Caco-2 (cell line): Measurements from ENCODE around the gene PRR18. TPM values are rescaled to one million over a fixed set of nuclear protein-coding genes. Genes with fewer than 3 reads are reported as not detected.
A peak's percentile ranks its signal among the peaks of the same experiment; 100 is the strongest.

Source experiments
- Bru-seq: library from RNA; stranded (reverse); fragments of 400-500 nt; gene quantifications from one replicate; lab custom pipeline; 2021; lab: Mats Ljungman, UMichigan
- BruChase-seq, 2 experiments: library from RNA; stranded (reverse); fragments of 400-500 nt; gene quantifications; one replicate each; lab custom pipeline; 2021; lab: Mats Ljungman, UMichigan
- BruUV-seq: library from RNA; stranded (reverse); fragments of 400-500 nt; replicated peaks from 2 replicates; lab custom pipeline; 2021; lab: Mats Ljungman, UMichigan
- CTCF ChIA-PET: fragments of 300-600 bp; sonication (Branson Sonifier 250); formaldehyde crosslinking; loops from one replicate; lab custom pipeline; 2022; ENCODE audit warnings: antibody characterized with exemption; lab: Charles Lee
- POLR2A ChIA-PET: fragments of 300-600 bp; sonication (Branson Sonifier 250); formaldehyde crosslinking; loops from one replicate; lab custom pipeline; 2022; ENCODE audit warnings: antibody characterized with exemption; lab: Charles Lee
- DNase-seq, 2 experiments: peaks; one replicate each; pipeline versions ENCODE4 v3.0.0 to v3.0.0-alpha.2; 2020 to 2022
- H3K27me3 ChIP-seq: replicated peaks from 2 replicates; pipeline ENCODE4 v1.6.0; 2011; ENCODE audit warnings: low read length; ENCODE audit not compliant: control insufficient read depth, insufficient read depth
- H3K36me3 ChIP-seq: 2 replicates; pipeline ENCODE4 v1.5.1; 2011; ENCODE audit warnings: low read length; ENCODE audit not compliant: control insufficient read depth, insufficient read depth
- H3K4me1 ChIP-seq: fragments of 250-450 bp; sonication (Bioruptor Pico); 2 replicates; pipeline ENCODE4 v1.5.1; 2020; ENCODE audit warnings: mild to moderate bottlenecking
- H3K4me3 ChIP-seq: 2 replicates; pipeline ENCODE4 v1.5.1; 2011; ENCODE audit warnings: low read depth, mild to moderate bottlenecking, control low read depth, low read length
- H3K9me3 ChIP-seq: fragments of 250-450 bp; sonication (Bioruptor Pico); 2 replicates; pipeline ENCODE4 v1.5.1; 2020; ENCODE audit warnings: mild to moderate bottlenecking, moderate library complexity
- H3K27ac Mint-ChIP-seq: one replicate; pipeline ENCODE4 v1.8.0; 2022; ENCODE audit warnings: mixed read lengths; ENCODE audit not compliant: unreplicated experiment
- H3K27me3 Mint-ChIP-seq: one replicate; pipeline ENCODE4 v1.8.0; 2022; ENCODE audit warnings: mixed read lengths; ENCODE audit not compliant: insufficient read depth, unreplicated experiment
- H3K36me3 Mint-ChIP-seq: one replicate; pipeline ENCODE4 v1.8.0; 2022; ENCODE audit warnings: mild to moderate bottlenecking, mixed read lengths; ENCODE audit not compliant: insufficient read depth, unreplicated experiment
- H3K4me1 Mint-ChIP-seq: one replicate; pipeline ENCODE4 v1.8.0; 2022; ENCODE audit warnings: low read depth, mixed read lengths; ENCODE audit not compliant: unreplicated experiment
- H3K4me3 Mint-ChIP-seq: one replicate; pipeline ENCODE4 v1.8.0; 2022; ENCODE audit warnings: mild to moderate bottlenecking, moderate library complexity, mixed read lengths; ENCODE audit not compliant: unreplicated experiment
- H3K9me3 Mint-ChIP-seq: one replicate; pipeline ENCODE4 v1.8.0; 2022; ENCODE audit warnings: mixed read lengths; ENCODE audit not compliant: unreplicated experiment
- intact Hi-C: fragments of 100-400 bp; cut with micrococcal nuclease; formaldehyde crosslinking; loops from one replicate; pipeline ENCODE4 v1.10.0; 2022; ENCODE audit not compliant: unreplicated experiment
- long read RNA-seq: library from polyadenylated mRNA; stranded (forward); transcript quantifications from one replicate; pipeline ENCODE4 v2.0.0, GENCODE V29; 2022
- total RNA-seq: library from RNA; stranded (reverse); gene quantifications from 2 replicates; pipeline ENCODE4 v1.2.3, GENCODE V29; 2022
- TF ChIP-seq, protein P1 (sequence below), 2 experiments: fragments of 200-600 bp in 1 of 2; IDR thresholded peaks; 1 replicate in 1 of 2; 2 replicates in 1 of 2; pipeline versions ENCODE4 v1.5.1 to v1.8.0; 2011 to 2022; ENCODE audit warnings: antibody characterized with exemption in 1 of 2, control low read depth in 1 of 2, inconsistent platforms in 1 of 2, low read depth in 1 of 2, low read length in 1 of 2, mild to moderate bottlenecking in 1 of 2, moderate library complexity in 1 of 2; ENCODE audit not compliant: insufficient read depth in 1 of 2, severe bottlenecking in 1 of 2, unreplicated experiment in 1 of 2

PRR18 gene, protein sequence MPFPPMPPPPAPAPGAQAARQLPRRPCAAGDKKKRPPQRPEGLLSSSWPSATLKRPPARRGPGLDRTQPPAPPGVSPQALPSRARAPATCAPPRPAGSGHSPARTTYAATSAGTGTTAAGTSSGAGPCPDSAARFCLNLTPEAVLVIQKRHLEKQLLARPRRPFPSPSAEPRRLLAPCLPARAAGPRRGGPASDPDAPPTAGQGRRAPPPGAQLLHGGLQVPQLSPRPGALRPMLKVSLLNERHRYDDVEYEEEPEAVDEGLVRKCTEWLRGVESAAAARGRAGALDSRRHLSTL
- total RNA-seq (0.77 and 0.95 TPM in 2 replicates), Bru-seq, nascent RNA (percentile 33 among the genes with signal in this experiment), BruChase-seq, experiment 1, labeled RNA remaining after a 2-hour chase (percentile 51 among the genes with signal in this experiment), BruChase-seq, experiment 2, labeled RNA remaining after a 6-hour chase (percentile 42 among the genes with signal in this experiment)
- long read RNA-seq, partial matches to known transcripts = 0 of 2 reads
- long read RNA-seq, other reads (novel, unspliced or antisense) = 0 of 2 reads

DNA sequence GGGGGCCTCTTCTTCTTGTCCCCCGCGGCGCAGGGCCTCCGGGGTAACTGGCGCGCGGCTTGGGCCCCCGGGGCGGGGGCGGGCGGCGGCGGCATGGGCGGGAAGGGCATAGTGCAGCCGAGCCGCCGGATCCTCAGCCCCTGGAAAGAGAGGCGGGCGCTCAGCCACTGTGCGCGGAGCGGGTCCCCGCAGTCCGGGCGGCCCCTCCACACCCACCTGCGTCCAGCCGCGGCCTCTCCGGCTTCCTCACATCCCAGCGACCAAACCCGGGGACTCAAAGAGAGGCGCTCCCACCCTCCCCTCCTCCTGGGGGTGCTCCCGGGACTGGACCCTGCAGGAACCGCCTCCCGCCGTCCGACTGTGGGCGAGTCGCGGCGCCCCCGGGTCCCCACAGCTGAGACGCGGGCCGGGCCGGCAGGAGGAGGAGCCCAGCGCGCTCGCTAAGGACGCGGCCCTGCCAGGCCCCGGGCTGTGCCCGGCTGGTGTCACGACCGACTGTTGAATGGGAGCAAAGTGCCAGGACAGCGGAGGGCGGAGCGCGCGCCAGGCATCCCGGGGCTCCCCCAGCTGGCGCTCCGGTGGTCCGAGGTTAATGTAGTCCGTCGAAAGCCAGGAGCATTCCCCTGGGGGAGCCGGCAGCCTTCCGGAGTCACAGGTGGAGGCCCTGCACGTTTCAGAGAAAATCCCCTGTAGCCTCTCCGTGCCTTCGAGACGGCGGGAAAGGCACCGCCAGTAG is at the start of gene PRR18:
Gene PRR18, minus strand, starts transcription at position 360 of the 736 bp plus-strand sequence. Its CDS starts 250 bp downstream, at position 110.
- no peaks in the 10 kb centered on the region for H3K27me3 ChIP-seq
- TF ChIP-seq, protein P1, sequence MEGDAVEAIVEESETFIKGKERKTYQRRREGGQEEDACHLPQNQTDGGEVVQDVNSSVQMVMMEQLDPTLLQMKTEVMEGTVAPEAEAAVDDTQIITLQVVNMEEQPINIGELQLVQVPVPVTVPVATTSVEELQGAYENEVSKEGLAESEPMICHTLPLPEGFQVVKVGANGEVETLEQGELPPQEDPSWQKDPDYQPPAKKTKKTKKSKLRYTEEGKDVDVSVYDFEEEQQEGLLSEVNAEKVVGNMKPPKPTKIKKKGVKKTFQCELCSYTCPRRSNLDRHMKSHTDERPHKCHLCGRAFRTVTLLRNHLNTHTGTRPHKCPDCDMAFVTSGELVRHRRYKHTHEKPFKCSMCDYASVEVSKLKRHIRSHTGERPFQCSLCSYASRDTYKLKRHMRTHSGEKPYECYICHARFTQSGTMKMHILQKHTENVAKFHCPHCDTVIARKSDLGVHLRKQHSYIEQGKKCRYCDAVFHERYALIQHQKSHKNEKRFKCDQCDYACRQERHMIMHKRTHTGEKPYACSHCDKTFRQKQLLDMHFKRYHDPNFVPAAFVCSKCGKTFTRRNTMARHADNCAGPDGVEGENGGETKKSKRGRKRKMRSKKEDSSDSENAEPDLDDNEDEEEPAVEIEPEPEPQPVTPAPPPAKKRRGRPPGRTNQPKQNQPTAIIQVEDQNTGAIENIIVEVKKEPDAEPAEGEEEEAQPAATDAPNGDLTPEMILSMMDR (IDR thresholded peaks at IDR 0.05; ENCODE audit: insufficient read depth in 1 of 2, low read depth in 1 of 2, low read length in 1 of 2, severe bottlenecking in 1 of 2, unreplicated experiment in 1 of 2) = no peak
- ChIA-PET CTCF (no interaction called here), POLR2A (no interaction called here)
- H3K9me3 Mint-ChIP-seq = no peaks in the 10 kb centered on the region
- H3K4me3 Mint-ChIP-seq = peak within 1 kb of the TSS; percentile 52
- H3K36me3 Mint-ChIP-seq = no peaks in the 10 kb centered on the region
- no peaks in the 10 kb centered on the region for H3K4me1 Mint-ChIP-seq
- no peaks in the 10 kb centered on the region for H3K36me3 ChIP-seq
- no peaks in the 10 kb centered on the region for H3K9me3 ChIP-seq
- no TSS peak for BruUV-seq
- H3K4me3 ChIP-seq = peak within 1 kb of the TSS; percentile 62
- intact Hi-C loops = loop anchor here (2.0 kb wide), 2 partner anchors 35 to 75 kb away; partner anchors contain the start of genes MPC1 and SFT2D1
- peak in 1 of 2 experiments; percentile 48 for DNase-seq
- no peaks in the 10 kb centered on the region for H3K27me3 Mint-ChIP-seq
- no peak within 1 kb of the TSS for H3K27ac Mint-ChIP-seq
- 0 out of 2 replicates have a peak, but pooled peaks cover 3% of the 10 kb centered on the region for H3K4me1 ChIP-seq

DNA sequence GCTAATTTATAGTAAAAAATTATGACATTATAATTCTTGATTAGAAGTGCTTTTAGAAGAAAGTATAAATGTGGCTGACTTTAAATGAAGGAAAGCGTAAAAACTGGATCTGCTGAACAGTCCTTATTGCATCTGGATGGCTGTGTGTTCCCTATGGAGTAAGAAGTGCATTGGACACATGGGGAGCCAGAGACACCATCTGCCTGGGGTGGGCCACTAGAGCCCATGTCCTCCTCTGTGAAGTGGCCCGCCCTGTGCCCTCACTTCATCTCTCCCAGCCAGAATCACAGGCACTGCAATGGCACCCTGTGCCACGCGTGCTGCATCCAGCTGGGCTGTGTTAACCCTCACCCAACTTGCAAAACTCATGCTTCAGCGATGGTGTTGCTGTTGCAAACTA is 47.4 kb upstream of the PRR18 start:
- no peaks in the 10 kb centered on the region for H3K27me3 Mint-ChIP-seq
- Histone ChIP-seq H3K36me3 (no peaks in the 10 kb centered on the region), H3K4me1 (peaks cover 5% of the 10 kb centered on the region), H3K9me3 (no peaks in the 10 kb centered on the region), H3K4me3 (no peak overlapping the region), H3K27me3 (no peaks in the 10 kb centered on the region)
- H3K36me3 Mint-ChIP-seq = no peaks in the 10 kb centered on the region
- H3K9me3 Mint-ChIP-seq = peaks cover 15% of the 10 kb centered on the region
- no peak for DNase-seq
- no peak overlapping the region for H3K4me3 Mint-ChIP-seq
- H3K27ac Mint-ChIP-seq = no peak overlapping the region
- ChIA-PET CTCF (no interaction called here), POLR2A (no interaction called here)
- intact Hi-C loops = no loop called here
- no TSS peak for BruUV-seq
- no peaks in the 10 kb centered on the region for H3K4me1 Mint-ChIP-seq
- TF ChIP-seq, protein P1 (IDR thresholded peaks at IDR 0.05; ENCODE audit: insufficient read depth in 1 of 2, low read depth in 1 of 2, low read length in 1 of 2, severe bottlenecking in 1 of 2, unreplicated experiment in 1 of 2) = no peak

DNA sequence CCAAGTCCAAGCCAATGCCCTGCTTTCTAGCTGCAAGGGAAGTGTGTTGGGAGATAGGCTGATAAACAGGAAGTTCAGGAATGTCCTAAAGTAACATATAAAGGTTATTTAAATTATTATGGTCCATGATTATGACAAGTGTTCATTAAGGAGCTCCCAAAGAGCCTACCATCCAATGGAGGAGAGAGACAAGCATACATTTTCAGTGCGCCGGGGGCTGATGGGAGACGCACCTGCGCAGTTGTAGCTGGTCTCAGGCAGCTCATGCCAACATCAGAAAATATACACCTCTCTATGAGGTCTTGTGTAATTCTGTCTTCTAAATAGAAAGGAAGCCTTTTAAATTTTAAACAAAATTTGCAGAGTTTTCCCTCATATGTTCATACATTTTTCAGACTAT is 46.8 kb upstream of the PRR18 start:
- BruUV-seq = no TSS peak
- H3K4me3 Mint-ChIP-seq = no peak overlapping the region
- CTCF ChIA-PET = no interaction called here

More for the DNA sequence above, 46.8 kb upstream of the PRR18 start:
- Mint-ChIP-seq H3K4me1 (no peaks in the 10 kb centered on the region), H3K27ac (no peak overlapping the region), H3K36me3 (no peaks in the 10 kb centered on the region), H3K27me3 (no peaks in the 10 kb centered on the region), H3K9me3 (peaks cover 19% of the 10 kb centered on the region)
- TF ChIP-seq, protein P1 (IDR thresholded peaks at IDR 0.05; ENCODE audit: insufficient read depth in 1 of 2, low read depth in 1 of 2, low read length in 1 of 2, severe bottlenecking in 1 of 2, unreplicated experiment in 1 of 2) = no peak
- no peaks in the 10 kb centered on the region for H3K36me3 ChIP-seq
- H3K4me1 ChIP-seq = peaks cover 5% of the 10 kb centered on the region
- H3K9me3 ChIP-seq = no peaks in the 10 kb centered on the region
- no peak for DNase-seq
- POLR2A ChIA-PET = no interaction called here
- intact Hi-C loops = no loop called here
- H3K4me3 ChIP-seq = no peak overlapping the region
- no peaks in the 10 kb centered on the region for H3K27me3 ChIP-seq
